ENCODE data around the gene F10. TPM values are rescaled to one million over a fixed set of nuclear protein-coding genes. Genes with fewer than 3 reads are reported as not detected.

The F10 gene
- polyA plus RNA-seq, 3 donors, result 18.6 to 22.6 (median 21.8) TPM

GRCh38 chr13:113083402-113084061 is 39.1 kb upstream of the F10 start:
- DNase-seq (ENCODE audit: extremely low read depth in 1 of 11, low read depth in 9 of 11, low spot score in 4 of 11), result no peak

GRCh38 chr13:113084094-113084942 is 38.3 kb upstream of the F10 start:
- no peak for DNase-seq (ENCODE audit: extremely low read depth in 1 of 11, low read depth in 9 of 11, low spot score in 4 of 11)

- no peak for DNase-seq (ENCODE audit: extremely low read depth in 1 of 11, low read depth in 9 of 11, low spot score in 4 of 11)
These were observed 37.6 kb upstream of the F10 start for GRCh38 chr13:113084943-113085540.

- DNase-seq (ENCODE audit: extremely low read depth in 1 of 11, low read depth in 9 of 11, low spot score in 4 of 11), result no peak
These were observed 36.4 kb upstream of the F10 start for GRCh38 chr13:113086031-113086750.

GRCh38 chr13:113086991-113087922 is 35.3 kb upstream of the F10 start:
- DNase-seq (ENCODE audit: extremely low read depth in 1 of 11, low read depth in 9 of 11, low spot score in 4 of 11), result no peak

- no peak for DNase-seq (ENCODE audit: extremely low read depth in 1 of 11, low read depth in 9 of 11, low spot score in 4 of 11)
These were observed 34.5 kb upstream of the F10 start for GRCh38 chr13:113087923-113088690.

GRCh38 chr13:113088691-113089020 is 33.9 kb upstream of the F10 start:
- DNase-seq (ENCODE audit: extremely low read depth in 1 of 11, low read depth in 9 of 11, low spot score in 4 of 11), result no peak

- peak in 2 of 11 donors; percentile 30 to 41 for DNase-seq (ENCODE audit: extremely low read depth in 1 of 11, low read depth in 9 of 11, low spot score in 4 of 11)
These were observed 32.7 kb upstream of the F10 start for GRCh38 chr13:113089693-113090414.

- no peak for DNase-seq (ENCODE audit: extremely low read depth in 1 of 11, low read depth in 9 of 11, low spot score in 4 of 11)
These were observed 32.2 kb upstream of the F10 start for GRCh38 chr13:113090415-113090770.

GRCh38 chr13:113090806-113091205 is 31.8 kb upstream of the F10 start:
- DNase-seq (ENCODE audit: extremely low read depth in 1 of 11, low read depth in 9 of 11, low spot score in 4 of 11), result no peak

GRCh38 chr13:113091211-113091771 is 31.3 kb upstream of the F10 start:
- DNase-seq (ENCODE audit: extremely low read depth in 1 of 11, low read depth in 9 of 11, low spot score in 4 of 11), result no peak

GRCh38 chr13:113091891-113092775 is 30.5 kb upstream of the F10 start:
- no peak for DNase-seq (ENCODE audit: extremely low read depth in 1 of 11, low read depth in 9 of 11, low spot score in 4 of 11)

GRCh38 chr13:113092776-113093579 is 29.6 kb upstream of the F10 start:
- no peak for DNase-seq (ENCODE audit: extremely low read depth in 1 of 11, low read depth in 9 of 11, low spot score in 4 of 11)

GRCh38 chr13:113093580-113094409 is 28.8 kb upstream of the F10 start:
- DNase-seq (ENCODE audit: extremely low read depth in 1 of 11, low read depth in 9 of 11, low spot score in 4 of 11), result no peak
